ENCODE results near the gene LGMN.

Gene LGMN

GRCh38 chr14:92665661-92666110 is 82.7 kb downstream of the LGMN start:
- Histone ChIP-seq H3K9ac (ENCODE audit: low read length) (no peak overlapping the region), H3K4me3 (ENCODE audit: low read depth in 1 of 2, low read length in 2 of 2) (no peak overlapping the region), H3K4me1 (ENCODE audit: insufficient read depth, low read length) (peaks cover 6% of the 10 kb centered on the region), H3K9me3 (ENCODE audit: low read length) (no peaks in the 10 kb centered on the region), H3K27me3 (ENCODE audit: control insufficient read depth in 1 of 2, insufficient read depth in 2 of 2, low read length in 2 of 2) (no peaks in the 10 kb centered on the region), H3K27ac (ENCODE audit: low read depth, low read length) (no peak overlapping the region), H3K36me3 (ENCODE audit: insufficient read depth, low read length) (peaks cover 31% of the 10 kb centered on the region)

- H3K36me3 ChIP-seq (ENCODE audit: insufficient read depth, low read length): peaks cover 49% of the 10 kb centered on the region
- no peak overlapping the region for H3K27ac ChIP-seq (ENCODE audit: low read depth, low read length)
- H3K27me3 ChIP-seq (ENCODE audit: control insufficient read depth in 1 of 2, insufficient read depth in 2 of 2, low read length in 2 of 2): no peaks in the 10 kb centered on the region
- H3K9me3 ChIP-seq (ENCODE audit: low read length): no peaks in the 10 kb centered on the region
- H3K4me1 ChIP-seq (ENCODE audit: insufficient read depth, low read length): peaks cover 5% of the 10 kb centered on the region
- no peak overlapping the region for H3K4me3 ChIP-seq (ENCODE audit: low read depth in 1 of 2, low read length in 2 of 2)
- no peak overlapping the region for H3K9ac ChIP-seq (ENCODE audit: low read length)
These were observed 85.4 kb downstream of the LGMN start for GRCh38 chr14:92663049-92663448.

GRCh38 chr14:92660571-92660970 is 87.9 kb downstream of the LGMN start:
- H3K9ac ChIP-seq (ENCODE audit: low read length): no peak overlapping the region
- H3K4me3 ChIP-seq (ENCODE audit: low read depth in 1 of 2, low read length in 2 of 2): no peak overlapping the region
- H3K36me3 ChIP-seq (ENCODE audit: insufficient read depth, low read length): peaks cover 39% of the 10 kb centered on the region
- peaks cover 22% of the 10 kb centered on the region for H3K4me1 ChIP-seq (ENCODE audit: insufficient read depth, low read length)
- H3K27me3 ChIP-seq (ENCODE audit: control insufficient read depth in 1 of 2, insufficient read depth in 2 of 2, low read length in 2 of 2): no peaks in the 10 kb centered on the region
- H3K27ac ChIP-seq (ENCODE audit: low read depth, low read length): no peak overlapping the region
- no peaks in the 10 kb centered on the region for H3K9me3 ChIP-seq (ENCODE audit: low read length)

- Histone ChIP-seq H3K4me3 (ENCODE audit: low read depth in 1 of 2, low read length in 2 of 2) (no peak overlapping the region), H3K9me3 (ENCODE audit: low read length) (no peaks in the 10 kb centered on the region), H3K36me3 (ENCODE audit: insufficient read depth, low read length) (peaks cover 39% of the 10 kb centered on the region), H3K9ac (ENCODE audit: low read length) (no peak overlapping the region), H3K27me3 (ENCODE audit: control insufficient read depth in 1 of 2, insufficient read depth in 2 of 2, low read length in 2 of 2) (no peaks in the 10 kb centered on the region), H3K27ac (ENCODE audit: low read depth, low read length) (no peak overlapping the region), H3K4me1 (ENCODE audit: insufficient read depth, low read length) (peaks cover 28% of the 10 kb centered on the region)
These were observed 88.5 kb downstream of the LGMN start for GRCh38 chr14:92659765-92660561.

GRCh38 chr14:92658684-92659083 is 89.7 kb downstream of the LGMN start:
- Histone ChIP-seq H3K27me3 (ENCODE audit: control insufficient read depth in 1 of 2, insufficient read depth in 2 of 2, low read length in 2 of 2) (no peaks in the 10 kb centered on the region), H3K9ac (ENCODE audit: low read length) (no peak overlapping the region), H3K4me3 (ENCODE audit: low read depth in 1 of 2, low read length in 2 of 2) (no peak overlapping the region), H3K4me1 (ENCODE audit: insufficient read depth, low read length) (peaks cover 28% of the 10 kb centered on the region), H3K36me3 (ENCODE audit: insufficient read depth, low read length) (peaks cover 38% of the 10 kb centered on the region), H3K27ac (ENCODE audit: low read depth, low read length) (no peak overlapping the region), H3K9me3 (ENCODE audit: low read length) (no peaks in the 10 kb centered on the region)

- Histone ChIP-seq H3K27ac (ENCODE audit: low read depth, low read length) (no peak overlapping the region), H3K4me3 (ENCODE audit: low read depth in 1 of 2, low read length in 2 of 2) (no peak overlapping the region), H3K9me3 (ENCODE audit: low read length) (no peaks in the 10 kb centered on the region), H3K9ac (ENCODE audit: low read length) (no peak overlapping the region), H3K4me1 (ENCODE audit: insufficient read depth, low read length) (peaks cover 28% of the 10 kb centered on the region), H3K27me3 (ENCODE audit: control insufficient read depth in 1 of 2, insufficient read depth in 2 of 2, low read length in 2 of 2) (no peaks in the 10 kb centered on the region), H3K36me3 (ENCODE audit: insufficient read depth, low read length) (peaks cover 40% of the 10 kb centered on the region)
These were observed 90.3 kb downstream of the LGMN start for GRCh38 chr14:92658160-92658559.

- no peak overlapping the region for H3K4me3 ChIP-seq (ENCODE audit: low read depth in 1 of 2, low read length in 2 of 2)
- H3K27ac ChIP-seq (ENCODE audit: low read depth, low read length): no peak overlapping the region
- H3K27me3 ChIP-seq (ENCODE audit: control insufficient read depth in 1 of 2, insufficient read depth in 2 of 2, low read length in 2 of 2): no peaks in the 10 kb centered on the region
- H3K9me3 ChIP-seq (ENCODE audit: low read length): no peaks in the 10 kb centered on the region
- H3K9ac ChIP-seq (ENCODE audit: low read length): no peak overlapping the region
- peaks cover 28% of the 10 kb centered on the region for H3K4me1 ChIP-seq (ENCODE audit: insufficient read depth, low read length)
- peaks cover 45% of the 10 kb centered on the region for H3K36me3 ChIP-seq (ENCODE audit: insufficient read depth, low read length)
These were observed 90.8 kb downstream of the LGMN start for GRCh38 chr14:92657457-92658142.

- H3K27me3 ChIP-seq (ENCODE audit: control insufficient read depth in 1 of 2, insufficient read depth in 2 of 2, low read length in 2 of 2): no peaks in the 10 kb centered on the region
- no peaks in the 10 kb centered on the region for H3K9me3 ChIP-seq (ENCODE audit: low read length)
- no peak overlapping the region for H3K9ac ChIP-seq (ENCODE audit: low read length)
- H3K27ac ChIP-seq (ENCODE audit: low read depth, low read length): no peak overlapping the region
- no peak overlapping the region for H3K4me3 ChIP-seq (ENCODE audit: low read depth in 1 of 2, low read length in 2 of 2)
- peaks cover 28% of the 10 kb centered on the region for H3K4me1 ChIP-seq (ENCODE audit: insufficient read depth, low read length)
- H3K36me3 ChIP-seq (ENCODE audit: insufficient read depth, low read length): peaks cover 52% of the 10 kb centered on the region
These were observed 91.9 kb downstream of the LGMN start for GRCh38 chr14:92656306-92657081.

- H3K9me3 ChIP-seq (ENCODE audit: low read length): no peaks in the 10 kb centered on the region
- H3K4me1 ChIP-seq (ENCODE audit: insufficient read depth, low read length): peaks cover 33% of the 10 kb centered on the region
- peak overlapping the region; percentile 19 for H3K27ac ChIP-seq (ENCODE audit: low read depth, low read length)
- H3K4me3 ChIP-seq (ENCODE audit: low read depth in 1 of 2, low read length in 2 of 2): no peak overlapping the region
- no peaks in the 10 kb centered on the region for H3K27me3 ChIP-seq (ENCODE audit: control insufficient read depth in 1 of 2, insufficient read depth in 2 of 2, low read length in 2 of 2)
- peaks cover 46% of the 10 kb centered on the region for H3K36me3 ChIP-seq (ENCODE audit: insufficient read depth, low read length)
- H3K9ac ChIP-seq (ENCODE audit: low read length): no peak overlapping the region
These were observed 92.8 kb downstream of the LGMN start for GRCh38 chr14:92655419-92656201.

- peaks cover 45% of the 10 kb centered on the region for H3K4me1 ChIP-seq (ENCODE audit: insufficient read depth, low read length)
- H3K4me3 ChIP-seq (ENCODE audit: low read depth in 1 of 2, low read length in 2 of 2): no peak overlapping the region
- peaks cover 34% of the 10 kb centered on the region for H3K36me3 ChIP-seq (ENCODE audit: insufficient read depth, low read length)
- H3K9ac ChIP-seq (ENCODE audit: low read length): no peak overlapping the region
- no peak overlapping the region for H3K27ac ChIP-seq (ENCODE audit: low read depth, low read length)
- no peaks in the 10 kb centered on the region for H3K9me3 ChIP-seq (ENCODE audit: low read length)
- no peaks in the 10 kb centered on the region for H3K27me3 ChIP-seq (ENCODE audit: control insufficient read depth in 1 of 2, insufficient read depth in 2 of 2, low read length in 2 of 2)
These were observed 94.1 kb downstream of the LGMN start for GRCh38 chr14:92654239-92654901.
